ENCODE measurements around the gene IFNLR1.

The IFNLR1 gene

DNA sequence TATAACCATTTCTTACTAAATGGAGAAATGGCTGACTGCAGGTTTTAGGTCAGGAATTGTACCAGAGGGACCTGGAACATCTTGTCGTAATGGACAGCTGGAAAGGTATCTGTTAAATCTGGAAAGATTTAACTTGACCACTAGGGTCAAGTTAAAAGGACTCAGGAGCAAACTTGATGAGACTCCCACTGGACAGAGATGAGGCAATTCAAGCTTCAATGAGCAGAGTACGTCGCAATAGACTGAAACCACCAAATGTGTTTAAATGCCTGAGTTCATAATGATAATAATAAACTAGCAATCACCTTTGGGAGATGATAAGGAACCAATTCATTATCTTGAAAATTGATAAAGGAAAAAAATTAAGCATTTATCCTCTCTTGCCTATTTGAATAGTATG, 8.7 kb downstream of the IFNLR1 start:
- no peak for DNase-seq (ENCODE audit: low read depth in 2 of 3, low spot score in 1 of 3)

DNA sequence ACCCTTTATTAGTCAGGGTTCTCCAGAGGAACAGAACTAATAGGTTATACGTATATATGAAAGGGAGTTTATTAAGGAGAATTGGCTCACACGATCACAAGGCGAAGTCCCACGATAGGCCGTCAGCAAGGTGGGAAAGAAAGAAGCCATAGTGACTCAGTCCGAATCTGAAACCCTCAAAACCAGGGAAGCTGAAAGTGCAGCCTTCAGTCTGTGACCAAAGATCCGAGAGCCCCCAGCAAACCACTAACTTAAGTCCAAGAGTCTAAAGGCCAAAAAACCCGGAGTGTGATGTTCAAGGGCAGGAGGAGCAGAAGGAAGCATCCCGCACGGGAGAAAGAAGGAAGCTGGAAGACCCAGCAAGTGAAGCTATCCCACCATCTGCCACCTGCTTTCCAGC, 9.9 kb downstream of the IFNLR1 start:
- no peak for DNase-seq (ENCODE audit: low read depth in 2 of 3, low spot score in 1 of 3)

DNA sequence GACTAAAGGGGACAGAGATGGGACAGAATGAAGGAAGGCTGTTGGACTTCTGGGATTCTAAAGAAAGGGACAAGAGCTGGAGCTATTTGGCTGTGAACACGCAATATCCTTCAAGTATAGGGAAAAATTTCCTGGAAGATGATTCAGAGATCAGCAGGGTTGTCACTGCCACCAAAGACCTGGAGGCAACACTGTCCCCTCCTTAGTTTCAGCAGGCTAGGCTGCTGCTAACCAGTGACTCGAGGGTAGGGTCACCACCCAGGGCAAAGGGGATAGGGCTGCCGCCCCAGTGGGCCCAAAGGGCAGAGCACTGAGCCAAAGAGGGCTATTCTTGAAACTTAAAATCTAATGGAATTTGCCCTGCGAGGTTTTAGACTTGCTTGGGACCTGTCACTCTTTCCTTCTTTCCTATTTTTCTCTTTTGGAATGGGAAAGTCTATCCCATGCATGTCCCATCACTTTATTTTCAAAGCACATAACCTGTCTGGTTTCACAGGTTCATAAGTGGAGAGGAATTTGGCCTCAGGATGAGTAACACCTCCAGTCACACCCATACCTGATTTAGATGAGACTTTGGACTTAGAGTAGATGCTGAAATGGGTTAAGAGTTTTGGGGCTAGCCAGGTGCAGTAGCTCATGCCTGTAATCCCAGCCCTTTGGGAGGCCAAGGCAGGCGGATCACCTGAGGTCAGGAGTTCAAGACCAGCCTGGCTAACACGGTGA, 11.9 kb downstream of the IFNLR1 start:
- no peak for DNase-seq (ENCODE audit: low read depth in 2 of 3, low spot score in 1 of 3)

DNA sequence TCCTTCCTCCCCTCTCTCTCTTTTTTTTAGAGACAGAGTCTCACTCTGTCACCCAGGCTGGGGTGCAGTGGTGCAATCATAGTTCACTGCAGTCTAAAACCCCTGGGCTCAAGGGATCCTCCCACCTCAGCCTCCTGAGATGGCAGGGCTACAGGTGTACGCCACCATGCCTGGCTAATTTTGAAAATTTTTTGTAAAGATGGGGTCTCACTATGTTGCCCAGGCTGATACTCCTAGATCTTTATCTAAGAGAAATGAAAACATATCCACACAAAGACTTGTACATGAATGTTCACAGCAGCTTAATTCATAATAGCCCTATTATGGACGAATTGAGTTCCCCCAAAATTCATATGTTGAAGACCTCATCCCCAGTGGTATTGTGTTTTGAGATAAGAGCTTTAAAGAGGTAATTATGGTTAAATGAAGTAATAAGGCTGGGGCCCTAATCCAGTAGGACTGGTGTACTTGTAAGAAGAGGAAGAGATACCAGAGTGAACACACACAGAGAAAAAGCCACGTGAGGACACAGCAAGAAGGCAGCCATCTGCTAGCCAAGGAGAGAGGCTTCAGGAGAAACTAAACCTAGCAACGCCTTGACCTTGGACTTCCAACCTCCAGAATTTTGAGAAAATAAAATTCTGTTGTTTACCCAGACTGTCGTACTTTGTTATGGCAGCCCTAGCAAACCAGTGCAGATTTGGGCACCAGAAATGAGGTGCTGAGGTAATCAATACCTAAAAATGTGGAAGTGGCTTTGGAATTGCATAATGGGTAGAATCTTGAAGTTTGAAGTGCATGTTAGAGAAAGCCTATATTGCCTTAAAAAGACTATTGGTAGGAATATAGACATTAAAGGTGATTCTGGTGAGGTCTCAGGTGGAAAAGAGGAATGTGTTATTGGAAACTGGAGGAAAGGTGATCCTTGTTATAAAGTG, 13.2 kb downstream of the IFNLR1 start:
- DNase-seq (ENCODE audit: low read depth in 2 of 3, low spot score in 1 of 3): no peak

DNA sequence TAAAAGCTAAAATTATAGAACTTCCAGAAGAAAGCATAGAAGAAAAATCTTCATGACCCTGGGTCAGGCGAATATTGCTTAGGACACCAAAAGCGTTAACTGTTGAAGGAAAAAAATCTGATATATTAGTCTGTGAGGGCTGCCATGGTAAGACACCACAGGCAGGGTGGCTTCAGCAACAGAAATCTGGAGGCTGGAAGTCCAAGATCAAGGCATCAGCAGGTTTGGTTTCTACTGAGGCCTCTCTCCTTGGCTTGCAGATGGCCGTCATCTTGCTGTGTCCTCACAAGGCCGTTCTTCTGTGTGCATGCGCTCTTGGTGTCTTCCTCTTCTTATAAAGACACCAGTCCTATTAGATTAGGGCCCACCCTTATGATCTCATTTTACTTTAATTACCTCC, 14.5 kb downstream of the IFNLR1 start:
- DNase-seq (ENCODE audit: low read depth in 2 of 3, low spot score in 1 of 3): no peak

DNA sequence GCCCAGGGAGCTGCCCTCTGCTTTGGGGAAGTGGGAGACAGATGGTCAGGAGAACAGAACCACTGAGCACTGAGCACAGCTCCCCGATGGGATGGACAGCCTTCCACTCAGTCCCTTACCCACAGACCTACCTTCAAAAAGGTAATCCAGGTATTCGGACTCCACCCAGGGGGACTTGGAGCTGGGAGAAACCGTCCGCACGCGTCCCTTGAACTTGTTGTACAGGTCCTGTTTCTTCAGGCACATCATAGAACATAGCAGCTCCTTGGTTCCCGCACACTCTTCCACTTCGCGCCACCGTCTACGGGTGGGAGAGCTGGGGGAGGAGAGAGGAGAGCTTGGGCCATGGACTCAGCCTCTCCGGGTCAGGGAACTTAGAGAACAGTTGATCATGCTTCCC, 17.8 kb downstream of the IFNLR1 start:
- no peak for DNase-seq (ENCODE audit: low read depth in 2 of 3, low spot score in 1 of 3)

DNA sequence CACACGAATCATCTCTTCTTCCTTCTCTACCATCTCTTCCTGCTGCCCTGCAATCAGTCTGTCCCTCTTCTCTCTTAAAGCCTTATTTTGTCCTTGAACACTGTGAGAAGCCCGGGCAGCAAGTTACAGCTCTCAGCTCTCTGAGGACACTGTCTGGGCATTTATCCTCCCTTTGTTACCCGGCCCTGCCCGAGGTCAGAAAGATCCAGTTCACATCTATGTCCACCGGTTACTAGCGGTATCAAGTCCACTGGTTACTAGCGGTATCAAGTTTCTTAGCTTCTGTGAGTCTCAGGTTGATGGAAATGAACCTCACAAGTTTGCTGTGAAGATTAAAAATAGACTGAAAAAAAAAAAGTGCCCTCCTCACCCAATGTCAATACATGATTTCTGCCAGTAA, 18.8 kb downstream of the IFNLR1 start:
- no peak for DNase-seq (ENCODE audit: low read depth in 2 of 3, low spot score in 1 of 3)

DNA sequence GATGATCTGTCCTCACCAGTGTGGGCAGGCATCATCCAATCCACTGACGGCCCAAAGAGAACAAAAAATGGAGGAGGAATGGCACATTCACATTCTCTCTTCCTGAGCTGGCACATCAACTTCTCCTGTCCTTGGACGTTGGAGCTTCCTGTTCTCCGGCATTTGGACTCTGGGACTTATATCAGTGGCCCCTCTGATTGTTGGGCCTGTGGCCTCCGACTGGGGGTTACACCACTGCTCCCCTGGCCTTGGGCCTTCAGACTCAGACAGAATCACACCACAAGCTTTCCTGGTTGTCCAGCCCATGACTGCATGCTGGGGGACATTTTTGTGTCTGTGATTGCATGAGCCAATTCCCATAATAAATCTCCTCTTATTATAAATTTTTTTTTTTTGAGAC, 20.1 kb downstream of the IFNLR1 start:
- no peak for DNase-seq (ENCODE audit: low read depth in 2 of 3, low spot score in 1 of 3)

DNA sequence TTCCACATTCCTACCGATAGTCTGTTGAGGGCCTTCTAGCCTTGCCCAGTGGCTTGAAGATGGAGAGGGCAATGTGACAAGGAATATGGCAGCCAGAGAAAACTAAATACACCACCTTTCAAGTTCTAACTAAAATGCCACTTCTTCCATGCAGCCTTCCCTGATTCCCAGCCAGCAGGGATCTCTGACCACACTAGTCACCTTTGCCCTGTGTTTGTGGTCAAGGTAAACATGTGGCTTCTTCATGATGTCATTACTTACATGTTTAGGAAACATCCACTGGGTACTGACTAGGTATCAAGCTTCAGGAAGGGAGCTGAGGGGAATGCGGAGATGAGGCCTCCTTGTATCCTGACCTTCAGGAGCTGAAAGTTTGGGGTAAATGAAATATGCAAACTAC, 21.6 kb downstream of the IFNLR1 start:
- no peak for DNase-seq (ENCODE audit: low read depth in 2 of 3, low spot score in 1 of 3)

DNA sequence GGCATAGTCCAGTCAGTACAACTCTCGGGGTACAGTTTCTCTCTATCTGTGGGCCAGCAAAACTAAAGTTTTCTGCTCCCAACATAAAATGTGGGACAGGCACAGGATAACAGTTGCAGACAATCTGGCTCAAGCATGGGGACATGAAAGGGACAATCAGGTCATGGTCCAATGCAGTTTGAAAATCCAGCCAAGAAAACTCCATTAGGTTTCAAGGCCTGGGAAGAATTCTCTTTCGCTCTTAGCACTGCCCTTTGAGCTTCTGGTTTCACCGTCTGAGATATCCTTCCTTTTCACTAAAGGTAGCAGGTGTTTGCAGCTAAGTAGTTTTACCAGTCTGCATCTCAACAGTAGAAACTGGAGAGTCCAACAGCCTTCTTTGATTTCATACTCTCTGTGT, 23.1 kb downstream of the IFNLR1 start:
- no peak for DNase-seq (ENCODE audit: low read depth in 2 of 3, low spot score in 1 of 3)

DNA sequence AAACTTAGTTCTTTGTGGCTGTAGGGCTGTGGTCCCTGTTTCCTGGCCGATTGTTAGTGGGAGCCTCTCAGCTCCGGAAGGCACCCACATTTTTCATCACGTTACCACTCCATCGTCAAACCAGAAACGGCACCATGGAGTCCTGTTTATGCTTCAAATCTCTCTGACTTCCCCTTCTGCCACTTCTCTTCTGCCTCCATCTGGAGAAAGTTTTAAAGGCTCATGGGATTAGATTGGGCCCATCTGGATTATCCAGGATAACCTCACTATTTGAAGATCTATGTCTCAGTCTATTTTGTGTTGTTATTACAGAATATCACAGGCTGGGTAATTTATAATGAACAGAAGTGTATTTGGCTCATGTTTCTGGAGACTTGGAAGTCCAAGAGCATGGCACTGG, 24.9 kb downstream of the IFNLR1 start:
- no peak for DNase-seq (ENCODE audit: low read depth in 2 of 3, low spot score in 1 of 3)

DNA sequence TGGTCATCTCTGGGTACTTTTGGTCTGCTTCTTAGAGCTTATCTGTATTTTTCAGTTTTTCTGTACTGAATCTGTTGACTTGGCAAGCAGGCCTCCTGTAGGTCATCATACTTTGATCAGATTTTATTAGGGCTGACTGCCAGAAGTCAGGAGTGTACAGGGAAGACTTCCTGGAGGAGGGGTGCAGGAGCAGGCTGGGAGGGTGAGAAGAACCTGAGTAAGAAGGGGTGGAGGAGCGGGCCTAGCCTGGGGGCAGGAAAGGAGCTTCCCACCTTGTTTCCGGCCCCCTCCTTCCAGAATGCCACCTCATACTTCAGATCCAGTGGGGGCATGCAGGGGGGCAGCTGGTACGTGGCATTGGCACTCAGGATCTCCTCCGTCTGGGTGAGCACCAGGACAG, 25.8 kb downstream of the IFNLR1 start:
- DNase-seq (ENCODE audit: low read depth in 2 of 3, low spot score in 1 of 3): no peak

DNA sequence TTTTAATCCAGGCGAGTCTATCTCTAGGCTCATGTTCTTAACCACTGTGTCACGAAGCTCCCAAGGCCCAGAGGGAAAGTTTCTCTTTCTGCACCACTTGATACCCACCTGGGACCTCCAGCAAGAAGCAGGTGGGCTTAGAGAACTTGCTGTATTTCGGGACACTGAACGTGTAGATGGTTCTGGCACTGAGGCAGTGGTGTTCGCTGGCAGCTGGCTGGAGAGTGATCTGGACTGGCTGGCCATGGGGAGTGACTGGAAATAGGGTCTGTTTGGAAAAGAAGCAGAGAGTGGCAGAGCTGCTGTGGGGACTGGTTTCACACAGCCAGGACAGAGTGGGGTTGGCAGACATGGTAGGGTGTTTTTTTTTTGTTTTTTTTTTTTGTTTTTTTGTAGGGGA, 27.7 kb downstream of the IFNLR1 start:
- no peak for DNase-seq (ENCODE audit: low read depth in 2 of 3, low spot score in 1 of 3)

DNA sequence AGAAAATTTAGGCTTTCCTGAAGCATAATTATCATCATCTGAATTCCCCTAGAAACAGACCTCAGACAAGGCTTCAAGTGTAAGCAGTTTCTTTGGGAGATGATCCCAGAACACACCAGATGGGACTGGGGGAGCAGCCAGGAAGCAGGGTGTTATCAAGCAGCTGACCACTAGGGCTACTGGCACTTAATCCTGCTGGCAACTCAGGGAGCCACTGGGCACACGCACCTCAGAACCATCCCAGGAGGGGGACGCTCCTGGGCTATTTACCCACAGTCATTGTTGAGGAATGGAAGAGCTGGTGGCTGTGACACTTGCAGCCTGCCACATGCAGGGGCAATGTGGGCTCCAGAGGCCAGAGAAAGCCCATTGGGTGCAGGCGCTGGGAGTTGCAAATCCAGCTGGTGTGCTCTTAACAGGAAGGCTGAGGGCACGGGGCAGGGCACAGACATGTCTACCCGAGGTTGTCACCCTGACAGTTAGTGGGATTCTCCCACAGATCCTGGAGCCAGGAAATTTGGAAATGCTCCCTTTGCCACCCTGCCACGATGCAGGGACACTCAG, 29.1 kb downstream of the IFNLR1 start:
- DNase-seq (ENCODE audit: low read depth in 2 of 3, low spot score in 1 of 3): no peak

DNA sequence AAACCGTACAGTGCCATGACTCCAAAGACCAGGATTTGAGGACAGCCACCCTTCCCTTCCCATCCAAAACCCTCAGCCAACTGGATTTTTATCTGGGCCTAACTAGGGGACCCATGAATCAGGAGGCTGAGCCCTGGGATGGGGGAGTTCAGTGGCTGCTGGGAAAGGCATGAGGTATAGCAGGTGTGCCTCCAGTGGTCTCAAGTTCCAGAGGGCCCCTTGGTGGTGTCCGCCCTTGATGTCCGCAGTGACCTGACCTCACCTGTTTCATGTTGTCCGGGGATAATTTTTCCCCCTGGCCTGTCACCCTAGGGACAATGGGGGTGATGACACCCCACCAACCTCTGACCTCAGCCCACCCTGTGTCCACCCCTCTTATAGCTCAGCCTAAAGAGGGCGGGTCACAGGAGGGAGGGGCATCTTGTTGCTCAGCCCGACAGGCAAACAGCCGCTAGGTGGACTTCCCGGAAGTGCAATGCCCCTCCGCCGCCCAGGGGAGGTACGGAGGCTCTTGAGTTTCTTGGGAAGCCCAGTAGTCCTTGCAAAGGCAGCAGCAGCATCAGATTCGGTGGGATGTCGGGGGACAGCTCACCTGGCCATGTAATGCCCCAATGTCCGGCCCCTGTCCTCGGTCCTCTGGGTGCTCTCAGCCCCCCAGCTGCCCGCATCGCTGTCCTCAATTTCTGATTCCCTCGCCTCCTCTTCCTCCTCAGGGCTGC, 30.4 kb downstream of the IFNLR1 start:
- no peak for DNase-seq (ENCODE audit: low read depth in 2 of 3, low spot score in 1 of 3)

DNA sequence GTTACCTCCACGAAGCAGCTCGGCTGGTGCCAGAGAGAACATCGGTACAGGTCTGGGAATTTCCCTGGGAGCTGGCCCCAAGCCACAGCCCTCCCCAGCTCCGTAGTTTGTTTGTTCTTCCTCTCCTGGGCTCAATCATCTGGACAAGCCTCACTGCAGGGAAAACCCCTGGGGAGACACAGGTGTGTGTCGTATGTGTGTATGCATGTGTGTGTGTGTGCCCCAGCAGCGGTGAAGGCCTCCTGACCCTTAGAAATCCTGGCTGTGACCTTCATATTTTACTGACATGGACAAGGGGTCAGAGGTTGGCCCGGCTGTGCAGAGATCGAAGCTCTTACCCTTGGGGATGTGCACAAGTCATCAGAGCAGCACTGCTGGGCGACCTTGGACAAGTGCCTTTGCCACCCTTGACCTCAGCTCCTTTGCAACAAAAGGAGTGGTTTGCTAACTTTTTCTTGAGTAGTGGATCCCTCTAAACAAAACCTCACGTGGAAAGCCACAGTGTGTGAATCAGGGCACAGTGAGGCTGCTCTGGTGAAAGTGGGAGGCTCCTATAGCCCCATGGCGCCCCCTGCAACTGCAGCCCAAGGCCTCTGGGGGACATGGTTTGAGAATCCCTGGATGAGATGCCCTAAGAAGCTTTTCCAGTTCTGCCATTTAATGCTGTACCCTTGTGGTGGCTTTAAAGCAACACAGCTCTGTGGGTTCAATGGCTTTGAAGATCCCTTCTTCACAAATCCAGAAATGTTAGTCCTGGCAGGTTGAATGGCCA, 31.9 kb downstream of the IFNLR1 start:
- DNase-seq (ENCODE audit: low read depth in 2 of 3, low spot score in 1 of 3): no peak

DNA sequence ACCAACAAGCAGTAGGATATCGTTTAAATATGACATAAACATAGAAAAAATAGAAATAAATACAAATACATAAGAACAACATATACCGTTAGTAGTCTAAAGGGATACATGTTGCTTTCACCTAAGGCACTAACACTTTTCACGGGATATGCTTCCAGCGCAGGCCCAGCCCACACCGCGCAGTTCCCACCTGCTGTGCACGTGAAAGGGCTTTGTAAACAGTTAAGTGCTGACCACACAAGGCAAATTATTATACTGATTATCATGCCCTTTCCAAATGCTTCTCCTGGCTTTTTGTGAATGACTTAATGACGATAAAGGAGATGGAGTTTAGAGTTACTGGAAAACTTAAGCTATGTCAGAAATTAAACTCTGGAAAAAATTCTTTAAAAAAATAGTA, 32.9 kb downstream of the IFNLR1 start:
- DNase-seq (ENCODE audit: low read depth in 2 of 3, low spot score in 1 of 3): no peak

DNA sequence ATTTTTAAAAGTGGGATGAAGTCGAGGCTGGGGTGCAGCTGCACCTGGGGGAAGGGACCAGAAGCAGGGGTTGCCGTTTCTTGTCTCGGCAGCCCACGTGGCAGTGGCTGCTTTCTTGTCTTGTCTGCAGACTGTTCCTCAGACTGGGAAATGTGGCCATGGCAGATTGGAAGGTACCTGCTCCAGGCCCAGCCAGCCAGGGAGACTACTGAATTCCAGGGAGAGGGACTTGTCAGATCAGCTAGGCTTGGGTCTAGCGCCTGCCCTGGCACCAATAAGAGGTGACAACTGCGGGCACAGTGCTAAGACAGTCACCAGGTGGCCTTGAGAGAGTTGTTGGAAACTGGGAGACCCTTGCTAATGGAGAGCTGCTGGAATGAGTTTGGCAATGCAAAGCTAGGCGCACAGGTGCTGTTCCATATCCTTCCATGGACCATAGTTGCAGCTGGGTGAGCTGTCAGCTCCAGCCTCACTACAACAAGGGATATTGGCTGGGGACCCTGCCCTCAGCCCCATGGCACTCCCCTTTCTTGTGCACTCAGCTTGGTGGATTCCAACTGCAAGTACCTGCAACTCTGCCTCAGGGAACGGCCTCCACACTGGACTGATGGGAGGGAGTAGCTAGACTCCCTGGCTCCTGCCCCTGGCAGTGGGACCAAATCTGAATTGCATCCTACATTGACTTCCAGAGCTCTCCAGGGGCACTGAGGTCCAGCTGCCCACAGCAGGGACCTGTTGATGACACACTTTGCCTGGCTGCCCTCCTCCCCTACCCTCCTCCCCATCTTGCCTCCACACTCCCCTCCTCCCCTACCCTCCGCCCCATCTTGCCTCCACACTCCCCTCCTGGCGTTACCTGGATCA, 34.2 kb downstream of the IFNLR1 start:
- no peak for DNase-seq (ENCODE audit: low read depth in 2 of 3, low spot score in 1 of 3)

DNA sequence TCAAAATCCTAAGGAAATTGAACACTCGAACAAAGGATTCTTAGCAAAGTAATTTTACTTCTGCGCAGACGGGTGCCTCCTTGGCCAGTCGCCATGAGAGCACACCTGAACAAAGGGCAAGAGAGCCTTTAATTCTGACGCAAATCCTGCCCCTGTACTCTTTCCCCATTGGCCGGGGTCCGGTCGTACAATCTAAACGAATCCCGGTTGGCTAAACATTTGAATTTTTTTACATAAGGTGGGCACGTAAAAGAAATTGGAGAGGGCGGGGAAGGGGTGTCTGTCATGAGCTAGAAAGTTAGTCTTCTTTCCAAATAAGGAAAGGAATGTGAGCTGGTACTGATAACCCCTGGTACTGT, 35.9 kb downstream of the IFNLR1 start:
- DNase-seq (ENCODE audit: low read depth in 2 of 3, low spot score in 1 of 3): no peak
